HepG2 (cell line): Measurements from ENCODE around the gene SUOX. TPM values are rescaled to one million over a fixed set of nuclear protein-coding genes. Genes with fewer than 3 reads are reported as not detected.
A peak's percentile ranks its signal among the peaks of the same experiment; 100 is the strongest.

ENCODE experiments used
- ATAC-seq: fragments of 200-7000 bp; cut with Tn5 transposase; 3 replicates; pipeline ENCODE4 v1.9.1; 2020; ENCODE audit warnings: mild to moderate bottlenecking, moderate library complexity
- BruUV-seq: library from RNA; stranded (reverse); fragments of 400-500 nt; replicated peaks from 2 replicates; lab custom pipeline; 2021; lab: Mats Ljungman, UMichigan
- CTCF ChIA-PET: fragments of 300-600 bp; formaldehyde crosslinking; extraction: SDS; loops from one replicate; lab custom pipeline; 2021; ENCODE audit warnings: low total read pairs, inconsistent platforms, low intra/inter-chr PET ratio; lab: Yijun Ruan, JAX
- POLR2A ChIA-PET: fragments of 350-600 bp; sonication (Branson Sonifier 250); formaldehyde crosslinking; loops from one replicate; lab custom pipeline; 2020; ENCODE audit warnings: antibody characterized with exemption, inconsistent platforms; lab: Yijun Ruan, JAX
- DNase-seq: peaks from one replicate; pipeline ENCODE4 v3.0.0-alpha.2; 2015; ENCODE audit warnings: low spot score
- FAIRE-seq: peaks from 3 replicates; lab custom pipeline; 2011; peaks lifted over from hg19 to GRCh38; lab: Jason Lieb, UNC
- H2AFZ ChIP-seq: one replicate; pipeline ENCODE4 v1.6.1; 2011; ENCODE audit warnings: low read length, inconsistent platforms
- H3K27ac ChIP-seq: fragments of 300-600 bp; 3 replicates; pipeline ENCODE4 v1.8.0; 2011; ENCODE audit warnings: mixed run types, mild to moderate bottlenecking, mixed read lengths, low read length, inconsistent platforms; ENCODE audit not compliant: insufficient read depth; ENCODE audit errors: extremely low read length
- H3K27me3 ChIP-seq, 2 experiments: fragments of 200-600 bp in 1 of 2; 2 replicates in 1 of 2; 3 replicates in 1 of 2; pipeline versions ENCODE4 v1.6.0 to v1.8.0; 2011; ENCODE audit warnings: low read length in 2 of 2, mild to moderate bottlenecking in 2 of 2, moderate library complexity in 2 of 2, inconsistent platforms in 1 of 2; ENCODE audit not compliant: insufficient read depth in 2 of 2, control insufficient read depth in 1 of 2
- H3K36me3 ChIP-seq, 2 experiments: fragments of 200-600 bp in 1 of 2; replicated peaks in 1 of 2; 2 replicates in 1 of 2; 3 replicates in 1 of 2; pipeline versions ENCODE4 v1.5.1 to v1.8.0; 2011; ENCODE audit warnings: low read length in 2 of 2, inconsistent platforms in 1 of 2; ENCODE audit not compliant: insufficient read depth in 2 of 2, control insufficient read depth in 1 of 2
- H3K4me1 ChIP-seq: 2 replicates; pipeline ENCODE4 v1.5.1; 2012; ENCODE audit warnings: low read length, inconsistent platforms; ENCODE audit not compliant: insufficient read depth
- H3K4me2 ChIP-seq: 2 replicates; pipeline ENCODE4 v1.6.0; 2011; ENCODE audit warnings: low read depth, low read length, inconsistent platforms
- H3K4me3 ChIP-seq, 3 experiments: fragments of 200-600 bp in 1 of 3; sonication (generic), shearing (Covaris generic) in 1 of 3; replicated peaks in 1 of 3; 2 replicates each; pipeline ENCODE4 v1.5.1; 2011 to 2016; ENCODE audit warnings: low read length in 3 of 3, inconsistent platforms in 2 of 3, low read depth in 2 of 3, mild to moderate bottlenecking in 2 of 3, control low read depth in 1 of 3, mixed read lengths in 1 of 3; ENCODE audit not compliant: insufficient read depth in 1 of 3
- H3K79me2 ChIP-seq: one replicate; pipeline ENCODE4 v1.6.1; 2011; ENCODE audit warnings: low read length, inconsistent platforms; ENCODE audit not compliant: insufficient read depth
- H3K9ac ChIP-seq: 2 replicates; pipeline ENCODE4 v1.6.0; 2011; ENCODE audit warnings: mild to moderate bottlenecking, low read depth, low read length, inconsistent platforms; ENCODE audit not compliant: insufficient read depth
- H3K9me3 ChIP-seq: 2 replicates; pipeline ENCODE4 v1.5.1; 2012; ENCODE audit warnings: mild to moderate bottlenecking, low read length
- H4K20me1 ChIP-seq: 2 replicates; pipeline ENCODE4 v1.6.0; 2011; ENCODE audit warnings: inconsistent platforms, mild to moderate bottlenecking, low read length, moderate library complexity; ENCODE audit not compliant: insufficient read depth
- HDAC2 ChIP-seq: sonication (generic); formaldehyde crosslinking; IDR thresholded peaks from 2 replicates; pipeline ENCODE4 v1.4.0; 2020; ENCODE audit warnings: missing genetic modification reagents
- NAIF1 ChIP-seq: sonication (generic); formaldehyde crosslinking; IDR thresholded peaks from 2 replicates; pipeline ENCODE4 v1.5.0; 2020; ENCODE audit warnings: mild to moderate bottlenecking, missing genetic modification reagents, borderline replicate concordance
- RAD21 ChIP-seq: fragments of 450-650 bp; formaldehyde crosslinking; IDR thresholded peaks from 2 replicates; pipeline ENCODE4 v1.5.0; 2020; ENCODE audit warnings: mild to moderate bottlenecking
- RCOR2 ChIP-seq: IDR thresholded peaks from 2 replicates; pipeline ENCODE4 v1.6.1; 2016; ENCODE audit warnings: missing biosample characterization, missing genetic modification reagents
- ZMYM3 ChIP-seq: sonication (generic); formaldehyde crosslinking; IDR thresholded peaks from 2 replicates; pipeline ENCODE4 v1.5.1; 2020; ENCODE audit warnings: mild to moderate bottlenecking, missing genetic modification reagents
- ZNF121 ChIP-seq: sonication (generic); formaldehyde crosslinking; IDR thresholded peaks from 2 replicates; pipeline ENCODE4 v1.5.0; 2020; ENCODE audit warnings: mild to moderate bottlenecking, missing genetic modification reagents
- ZNF3 ChIP-seq: IDR thresholded peaks from 2 replicates; pipeline ENCODE4 v1.7.0; 2017; ENCODE audit warnings: inconsistent platforms
- ZNF589 ChIP-seq: sonication (generic); formaldehyde crosslinking; conservative IDR thresholded peaks from 2 replicates; pipeline ENCODE4 v1.8.0; 2022; ENCODE audit warnings: mild to moderate bottlenecking, moderate library complexity, missing genetic modification reagents
- WGBS: methylation state at CpG from one replicate; pipeline ENCODE4 v1.1.6; 2017; ENCODE audit warnings: low lambda C conversion rate; 5-methylcytosine and 5-hydroxymethylcytosine counted together
- in situ Hi-C: cut with HindIII; loops from 2 replicates; pipeline ENCODE4 v1.10.0; 2017; ENCODE audit warnings: low pct_unique_long_range_greater_than_20kb; ENCODE audit not compliant: extremely low pct_ligation_motif_present
- intact Hi-C: fragments of 100-400 bp; cut with micrococcal nuclease; formaldehyde crosslinking; loops from one replicate; pipeline ENCODE4 v1.10.0; 2022; ENCODE audit not compliant: unreplicated experiment
- polyA plus RNA-seq, 8 experiments: library from polyadenylated mRNA; depleted of rRNA in 3 of 8; stranded (reverse) in 7 of 8; unstranded in 1 of 8; fragments of >200 nt; fragmentation: Illumina TruSeq in 4 of 8; extraction: Trizol in 4 of 8; gene quantifications; 2 replicates each; pipeline versions ENCODE4 v1.2.1 to v1.2.3, GENCODE V29; 2011 to 2016; ENCODE audit warnings: low read depth in 4 of 8, missing spikeins in 1 of 8, mixed read lengths in 1 of 8; ENCODE audit not compliant: insufficient read depth in 1 of 8
- total RNA-seq, 5 experiments: library from RNA; depleted of rRNA; stranded (reverse); fragments of >200 nt; fragmentation: Illumina TruSeq; extraction: Trizol; gene quantifications; 2 replicates each; pipeline ENCODE4 v1.2.3, GENCODE V29; 2016; ENCODE audit warnings: low read depth in 1 of 5
- TF ChIP-seq, protein P1 (sequence below): fragments of 450-650 bp; IDR thresholded peaks from 2 replicates; pipeline ENCODE4 v1.6.1; 2017; ENCODE audit warnings: mild to moderate bottlenecking
- TF ChIP-seq, protein P2 (sequence below): sonication (generic); formaldehyde crosslinking; IDR thresholded peaks from 2 replicates; pipeline ENCODE4 v1.5.0; 2020; ENCODE audit warnings: mild to moderate bottlenecking, missing genetic modification reagents
- TF ChIP-seq, protein P3 (sequence below): sonication (generic); formaldehyde crosslinking; IDR thresholded peaks from 2 replicates; pipeline ENCODE4 v1.4.0; 2020; ENCODE audit warnings: missing genetic modification reagents
- TF ChIP-seq, protein P4 (sequence below): sonication (generic); formaldehyde crosslinking; IDR thresholded peaks from 2 replicates; pipeline ENCODE4 v1.8.1; 2023; ENCODE audit warnings: mild to moderate bottlenecking, moderate library complexity, missing genetic modification reagents

Gene SUOX
- total and polyA plus RNA-seq, 2 of the 13 experiments (the other 11 are each of a cell fraction or from before 2014, with no cell fraction given), result 23.9 to 25.9 TPM

DNA sequence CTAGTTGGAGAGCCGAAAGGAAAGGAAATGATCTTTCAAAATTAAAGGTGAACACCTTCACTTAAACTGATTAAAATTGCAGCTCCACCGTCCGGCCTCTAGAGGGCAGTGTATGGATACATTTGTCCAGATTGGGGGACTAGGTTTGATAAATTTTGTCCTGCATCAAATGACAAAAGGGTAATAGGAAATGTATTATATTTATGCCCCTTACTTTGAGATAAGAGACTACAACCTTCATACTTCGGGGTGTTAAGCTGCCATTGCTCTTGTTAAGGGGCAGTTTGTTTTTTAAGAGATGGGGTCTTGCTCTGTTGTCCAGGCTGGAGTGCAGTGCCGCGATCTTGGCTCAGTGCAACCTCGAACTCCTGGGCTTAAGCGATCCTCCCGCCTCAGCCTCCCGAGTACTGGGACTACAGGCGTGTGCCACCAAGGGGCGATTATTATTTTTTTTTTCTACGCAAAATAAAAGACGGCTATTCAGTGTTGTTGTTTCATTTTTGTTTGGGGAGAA lies 818 bp upstream of the SUOX start:
- intact Hi-C loops (loop anchor here (1.0 to 2.0 kb wide), 4 partner anchors 15 to 85 kb away; partner anchors contain the start of genes ERBB3 and RPS26), in situ Hi-C loops (loop anchor here (5.0 kb wide), 1 partner anchor 36 kb away; no protein-coding TSS in a partner anchor)
- H3K4me1 ChIP-seq, result peaks cover 44% of the 10 kb centered on the region
- H3K9me3 ChIP-seq, result no peaks in the 10 kb centered on the region
- WGBS, result 5% methylated on average over 14 of the region's 14 CpGs
- POLR2A ChIA-PET, result interaction anchor here (0.7 to 3.5 kb wide), 21 partner anchors 11 to 275 kb away, joined by 3 to 60 read pairs (median 8); partner anchors contain the start of genes IKZF4, ORMDL2, PA2G4 and PYM1
- no peaks in the 10 kb centered on the region for H4K20me1 ChIP-seq
- H3K36me3 ChIP-seq, result peaks cover 9 to 29% of the 10 kb centered on the region in 2 experiments
- peak overlapping the region; percentile 84 to 88 (median 84) for H3K4me3 ChIP-seq
- FAIRE-seq (peak; percentile 83), DNase-seq (peak; percentile 67), ATAC-seq (no peak)
- peak overlapping the region; percentile 77 for H3K4me2 ChIP-seq
- H3K79me2 ChIP-seq, result peaks cover 20% of the 10 kb centered on the region
- peak overlapping the region; percentile 92 for H3K27ac ChIP-seq
- CTCF ChIA-PET, result interaction anchor here (1.0 to 3.0 kb wide), 4 partner anchors 30 to 46 kb away, joined by 3 to 79 read pairs (median 5); partner anchors contain the start of genes CDK2 and RPS26
- BruUV-seq, result no TSS peak
- peak overlapping the region; percentile 88 for H3K9ac ChIP-seq
- H2AFZ ChIP-seq, result no peak overlapping the region
- peaks cover 0 to 3% of the 10 kb centered on the region in 2 experiments; a peak in 1 of 5 replicates for H3K27me3 ChIP-seq
- TF ChIP-seq, protein P1, sequence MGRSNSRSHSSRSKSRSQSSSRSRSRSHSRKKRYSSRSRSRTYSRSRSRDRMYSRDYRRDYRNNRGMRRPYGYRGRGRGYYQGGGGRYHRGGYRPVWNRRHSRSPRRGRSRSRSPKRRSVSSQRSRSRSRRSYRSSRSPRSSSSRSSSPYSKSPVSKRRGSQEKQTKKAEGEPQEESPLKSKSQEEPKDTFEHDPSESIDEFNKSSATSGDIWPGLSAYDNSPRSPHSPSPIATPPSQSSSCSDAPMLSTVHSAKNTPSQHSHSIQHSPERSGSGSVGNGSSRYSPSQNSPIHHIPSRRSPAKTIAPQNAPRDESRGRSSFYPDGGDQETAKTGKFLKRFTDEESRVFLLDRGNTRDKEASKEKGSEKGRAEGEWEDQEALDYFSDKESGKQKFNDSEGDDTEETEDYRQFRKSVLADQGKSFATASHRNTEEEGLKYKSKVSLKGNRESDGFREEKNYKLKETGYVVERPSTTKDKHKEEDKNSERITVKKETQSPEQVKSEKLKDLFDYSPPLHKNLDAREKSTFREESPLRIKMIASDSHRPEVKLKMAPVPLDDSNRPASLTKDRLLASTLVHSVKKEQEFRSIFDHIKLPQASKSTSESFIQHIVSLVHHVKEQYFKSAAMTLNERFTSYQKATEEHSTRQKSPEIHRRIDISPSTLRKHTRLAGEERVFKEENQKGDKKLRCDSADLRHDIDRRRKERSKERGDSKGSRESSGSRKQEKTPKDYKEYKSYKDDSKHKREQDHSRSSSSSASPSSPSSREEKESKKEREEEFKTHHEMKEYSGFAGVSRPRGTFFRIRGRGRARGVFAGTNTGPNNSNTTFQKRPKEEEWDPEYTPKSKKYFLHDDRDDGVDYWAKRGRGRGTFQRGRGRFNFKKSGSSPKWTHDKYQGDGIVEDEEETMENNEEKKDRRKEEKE, result no peak
- TF ChIP-seq, protein P2, sequence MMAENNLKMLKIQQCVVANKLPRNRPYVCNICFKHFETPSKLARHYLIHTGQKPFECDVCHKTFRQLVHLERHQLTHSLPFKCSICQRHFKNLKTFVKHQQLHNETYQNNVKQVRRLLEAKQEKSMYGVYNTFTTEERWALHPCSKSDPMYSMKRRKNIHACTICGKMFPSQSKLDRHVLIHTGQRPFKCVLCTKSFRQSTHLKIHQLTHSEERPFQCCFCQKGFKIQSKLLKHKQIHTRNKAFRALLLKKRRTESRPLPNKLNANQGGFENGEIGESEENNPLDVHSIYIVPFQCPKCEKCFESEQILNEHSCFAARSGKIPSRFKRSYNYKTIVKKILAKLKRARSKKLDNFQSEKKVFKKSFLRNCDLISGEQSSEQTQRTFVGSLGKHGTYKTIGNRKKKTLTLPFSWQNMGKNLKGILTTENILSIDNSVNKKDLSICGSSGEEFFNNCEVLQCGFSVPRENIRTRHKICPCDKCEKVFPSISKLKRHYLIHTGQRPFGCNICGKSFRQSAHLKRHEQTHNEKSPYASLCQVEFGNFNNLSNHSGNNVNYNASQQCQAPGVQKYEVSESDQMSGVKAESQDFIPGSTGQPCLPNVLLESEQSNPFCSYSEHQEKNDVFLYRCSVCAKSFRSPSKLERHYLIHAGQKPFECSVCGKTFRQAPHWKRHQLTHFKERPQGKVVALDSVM (CRISPR knock-in tag), result peak; percentile 97
- TF ChIP-seq, protein P3, sequence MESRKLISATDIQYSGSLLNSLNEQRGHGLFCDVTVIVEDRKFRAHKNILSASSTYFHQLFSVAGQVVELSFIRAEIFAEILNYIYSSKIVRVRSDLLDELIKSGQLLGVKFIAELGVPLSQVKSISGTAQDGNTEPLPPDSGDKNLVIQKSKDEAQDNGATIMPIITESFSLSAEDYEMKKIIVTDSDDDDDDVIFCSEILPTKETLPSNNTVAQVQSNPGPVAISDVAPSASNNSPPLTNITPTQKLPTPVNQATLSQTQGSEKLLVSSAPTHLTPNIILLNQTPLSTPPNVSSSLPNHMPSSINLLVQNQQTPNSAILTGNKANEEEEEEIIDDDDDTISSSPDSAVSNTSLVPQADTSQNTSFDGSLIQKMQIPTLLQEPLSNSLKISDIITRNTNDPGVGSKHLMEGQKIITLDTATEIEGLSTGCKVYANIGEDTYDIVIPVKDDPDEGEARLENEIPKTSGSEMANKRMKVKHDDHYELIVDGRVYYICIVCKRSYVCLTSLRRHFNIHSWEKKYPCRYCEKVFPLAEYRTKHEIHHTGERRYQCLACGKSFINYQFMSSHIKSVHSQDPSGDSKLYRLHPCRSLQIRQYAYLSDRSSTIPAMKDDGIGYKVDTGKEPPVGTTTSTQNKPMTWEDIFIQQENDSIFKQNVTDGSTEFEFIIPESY, result peak; percentile 88
- TF ChIP-seq ZNF589 (CRISPR knock-in tag) (no peak), NAIF1 (peak; percentile 75; the same call in 1 of the 2 replicates), ZNF121 (CRISPR knock-in tag) (peak; percentile 100), RAD21 (CRISPR knock-in tag) (peak; percentile 84), HDAC2 (peak; percentile 45; the same call in 1 of the 2 replicates), ZNF3 (CRISPR knock-in tag) (peak; percentile 70; the same call in 1 of the 2 replicates), RCOR2 (CRISPR knock-in tag) (peak; percentile 29; the same call in 1 of the 2 replicates), ZMYM3 (CRISPR knock-in tag) (peak; percentile 88)
- TF ChIP-seq, protein P4, sequence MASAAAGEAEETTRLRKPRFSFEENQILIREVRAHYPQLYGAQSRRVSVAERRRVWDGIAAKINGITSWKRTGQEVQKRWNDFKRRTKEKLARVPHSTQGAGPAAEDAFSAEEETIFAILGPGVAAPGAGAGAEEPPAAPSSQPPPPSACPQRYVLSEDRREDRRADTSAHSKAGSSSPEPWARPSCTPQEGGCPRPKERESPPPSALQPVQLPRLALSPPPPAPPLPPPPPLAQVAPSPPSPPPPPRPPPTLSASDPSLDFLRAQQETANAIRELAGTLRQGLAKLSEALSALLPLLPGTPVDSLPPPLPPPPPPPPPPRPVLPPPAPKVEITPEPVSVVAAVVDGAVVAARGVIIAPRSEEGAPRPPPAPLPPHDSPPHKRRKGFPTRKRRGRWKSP (CRISPR knock-in tag), result 0 out of 2 replicates have a peak, but pooled peaks have one; percentile 32
